Heart left ventricle (tissue), 13 donors: ENCODE results near the gene USP32.

ENCODE experiments used
- CTCF ChIP-seq, 12 donors: fragments of 200-600 bp; sonication (generic) in 4 of 12; IDR thresholded peaks; one replicate each; pipeline versions ENCODE4 v1.5.0 to v1.8.0; 2018 to 2022; ENCODE audit warnings: antibody characterized with exemption in 12 of 12, mild to moderate bottlenecking in 5 of 12
- POLR2A ChIP-seq, 2 donors: fragments of 450-650 bp; IDR thresholded peaks; one replicate each; pipeline ENCODE4 v1.6.1; 2017; ENCODE audit warnings: antibody characterized with exemption in 2 of 2, mild to moderate bottlenecking in 2 of 2, moderate library complexity in 2 of 2
- donor health status: ischemic (EF 13 %, LVEDD 7.1; RV severe dilation, severe dysfunction).
- donor health status: DM: no; HTN: yes; CAD: no.
- donor health status: DM: no; HTN: no; CAD: no.
- donor health status: ischemic (EF 25% LVEDD 6.9; RV normal size, moderate dysfunction).
- donor health status: ischemic (EF 25% LVEDD 5.7; RV mildly dilated, moderate dysfunction).
- donor health status: ischemic (EF 35%, LVEDD 5.7; RV mildly dilated, moderate dysfunction).
- donor health status: nonischemic (EF 11% LVEDD 7.7; RV severe dilation, severe dysfunction).
- donor health status: DM: yes; HTN: yes; CAD: no.
- donor health status: PGD.
- donor health status: ischemic (EF 29% LVEDD 5.4; RV normal size, mild dysfunction).
- donor health status: nonischemic (EF 23%, LVEDD 6.1; RV moderate dilation, normal function).

- TF ChIP-seq POLR2A (IDR thresholded peaks at IDR 0.05): no peak
- TF ChIP-seq CTCF (IDR thresholded peaks at IDR 0.05): no peak
Observed at GRCh38 chr17:60362329-60362728, 29.6 kb downstream of the USP32 start.
